CD14-positive monocyte (primary cell): ENCODE data around the gene PRMT2. TPM values are rescaled to one million over a fixed set of nuclear protein-coding genes. Genes with fewer than 3 reads are reported as not detected.

Experiments used
- DNase-seq, 3 donors: peaks; one replicate each; pipeline ENCODE4 v3.0.0-alpha.2; 2011 to 2022
- H2AFZ ChIP-seq: 2 replicates; pipeline ENCODE4 v1.6.0; 2012; ENCODE audit warnings: mild to moderate bottlenecking, low read depth, low read length, inconsistent platforms; ENCODE audit not compliant: insufficient read depth, poor library complexity, severe bottlenecking
- H3K27ac ChIP-seq, 2 donors: 1 replicate in 1 of 2; 2 replicates in 1 of 2; pipeline ENCODE4 v1.5.1; 2012 to 2013; ENCODE audit warnings: low read length in 2 of 2, control low read depth in 1 of 2, inconsistent platforms in 1 of 2, low read depth in 1 of 2, mild to moderate bottlenecking in 1 of 2
- H3K27me3 ChIP-seq, 2 donors: one replicate each; pipeline versions ENCODE4 v1.6.0 to v1.6.1; 2011 to 2013; ENCODE audit warnings: low read length in 2 of 2; ENCODE audit not compliant: control insufficient read depth in 2 of 2, insufficient read depth in 2 of 2
- H3K36me3 ChIP-seq, 2 donors: replicated peaks in 1 of 2; 1 replicate in 1 of 2; 2 replicates in 1 of 2; pipeline versions ENCODE4 v1.5.1 to v1.6.1; 2012 to 2013; ENCODE audit warnings: low read length in 2 of 2, control low read depth in 1 of 2, inconsistent platforms in 1 of 2, mild to moderate bottlenecking in 1 of 2; ENCODE audit not compliant: insufficient read depth in 2 of 2, control insufficient read depth in 1 of 2
- H3K4me1 ChIP-seq, 2 donors: 1 replicate in 1 of 2; 2 replicates in 1 of 2; pipeline versions ENCODE4 v1.5.1 to v1.6.1; 2012 to 2013; ENCODE audit warnings: low read length in 2 of 2, control low read depth in 1 of 2, inconsistent platforms in 1 of 2, mild to moderate bottlenecking in 1 of 2, moderate library complexity in 1 of 2; ENCODE audit not compliant: insufficient read depth in 2 of 2, control insufficient read depth in 1 of 2
- H3K4me2 ChIP-seq: replicated peaks from 2 replicates; pipeline ENCODE3; 2012; ENCODE audit warnings: low read length, moderate library complexity, mild to moderate bottlenecking; ENCODE audit not compliant: poor library complexity, severe bottlenecking; ENCODE audit errors: extremely low read depth
- H3K4me3 ChIP-seq, 3 experiments: fragments of 200-600 bp in 1 of 3; sonication (generic) in 1 of 3; replicated peaks in 1 of 3; 1 replicate in 2 of 3; 2 replicates in 1 of 3; pipeline ENCODE4 v1.5.1; 2011 to 2013; ENCODE audit warnings: low read length in 3 of 3, mild to moderate bottlenecking in 3 of 3, control low read depth in 2 of 3, low read depth in 2 of 3, inconsistent platforms in 1 of 3, moderate library complexity in 1 of 3
- H3K79me2 ChIP-seq: 2 replicates; pipeline ENCODE4 v1.6.0; 2012; ENCODE audit warnings: mild to moderate bottlenecking, control low read depth, inconsistent platforms, low read length, moderate library complexity; ENCODE audit not compliant: insufficient read depth
- H3K9ac ChIP-seq: 2 replicates; pipeline ENCODE4 v1.6.0; 2017; ENCODE audit warnings: low read length, mild to moderate bottlenecking; ENCODE audit not compliant: insufficient read depth, poor library complexity, severe bottlenecking
- H3K9me3 ChIP-seq, 2 donors: replicated peaks in 1 of 2; 1 replicate in 1 of 2; 2 replicates in 1 of 2; pipeline versions ENCODE4 v1.5.1 to v1.6.1; 2012 to 2013; ENCODE audit warnings: low read length in 2 of 2, control low read depth in 1 of 2; ENCODE audit not compliant: control insufficient read depth in 1 of 2, insufficient read depth in 1 of 2
- H4K20me1 ChIP-seq: 2 replicates; pipeline ENCODE4 v1.6.0; 2012; ENCODE audit warnings: mild to moderate bottlenecking, low read length, control low read depth, moderate library complexity; ENCODE audit not compliant: insufficient read depth
- H3K27ac Mint-ChIP-seq, 7 donors: one replicate each; pipeline ENCODE4 v1.8.0; 2020; ENCODE audit warnings: mild to moderate bottlenecking in 7 of 7, mixed read lengths in 7 of 7, moderate library complexity in 6 of 7, inconsistent platforms in 2 of 7
- H3K27me3 Mint-ChIP-seq, 3 donors: one replicate each; pipeline ENCODE4 v1.8.0; 2021 to 2022; ENCODE audit warnings: low read depth in 3 of 3, mild to moderate bottlenecking in 3 of 3, mixed read lengths in 3 of 3, moderate library complexity in 3 of 3, inconsistent platforms in 1 of 3
- H3K36me3 Mint-ChIP-seq, 2 donors: one replicate each; pipeline ENCODE4 v1.8.0; 2020; ENCODE audit warnings: mixed read lengths in 2 of 2, inconsistent platforms in 1 of 2, mild to moderate bottlenecking in 1 of 2
- H3K4me1 Mint-ChIP-seq: one replicate; pipeline ENCODE4 v1.8.0; 2020; ENCODE audit warnings: mild to moderate bottlenecking, mixed read lengths
- H3K4me3 Mint-ChIP-seq, 2 donors: one replicate each; pipeline ENCODE4 v1.8.0; 2020; ENCODE audit warnings: mild to moderate bottlenecking in 2 of 2, mixed read lengths in 2 of 2, moderate library complexity in 1 of 2
- H3K9me3 Mint-ChIP-seq, 7 donors: one replicate each; pipeline ENCODE4 v1.8.0; 2020 to 2022; ENCODE audit warnings: mixed read lengths in 7 of 7, mild to moderate bottlenecking in 6 of 7, moderate library complexity in 6 of 7, inconsistent platforms in 2 of 7
- CTCF ChIP-seq: fragments of 200-600 bp; IDR thresholded peaks from one replicate; pipeline ENCODE4 v1.8.0; 2022; ENCODE audit warnings: antibody characterized with exemption, mild to moderate bottlenecking
- WGBS: methylation state at CpG from one replicate; pipeline ENCODE4 v1.1.5; 2013; ENCODE audit warnings: missing lambda C conversion rate; ENCODE audit not compliant: insufficient coverage; 5-methylcytosine and 5-hydroxymethylcytosine counted together
- intact Hi-C, 2 donors: fragments of 100-400 bp; cut with micrococcal nuclease; formaldehyde crosslinking; loops; one replicate each; pipeline versions ENCODE4 v1.15.0 to v1.15.1; 2023
- polyA plus RNA-seq, 3 donors: library from polyadenylated mRNA; depleted of rRNA in 1 of 3; unstranded in 2 of 3; stranded (reverse) in 1 of 3; fragments of 300-500 nt in 2 of 3; fragments of >200 nt in 1 of 3; fragmentation: Illumina TruSeq in 2 of 3; gene quantifications; 1 replicate in 2 of 3; 2 replicates in 1 of 3; pipeline ENCODE4 v1.2.3, GENCODE V29; 2012 to 2021

PRMT2 gene
- polyA plus RNA-seq, 3 donors, result 71.5 to 106 (median 77.2) TPM

GRCh38 chr21:46620846-46621245 is 14.6 kb upstream of the PRMT2 start:
- WGBS, result 93% methylated on average over 5 of the region's 7 CpGs
- H3K4me1 Mint-ChIP-seq, result peaks cover 46% of the 10 kb centered on the region
- H3K9me3 Mint-ChIP-seq, result peaks cover 11 to 19% (median 14%) of the 10 kb centered on the region in 7 donors
- H3K4me3 Mint-ChIP-seq, result no peak overlapping the region
- no peak for TF ChIP-seq CTCF
- Histone ChIP-seq H4K20me1 (no peaks in the 10 kb centered on the region), H3K4me2 (no peak overlapping the region), H3K27me3 (no peaks in the 10 kb centered on the region), H3K4me1 (peaks cover 32 to 50% of the 10 kb centered on the region in 2 donors), H3K9ac (no peak overlapping the region), H3K36me3 (no peaks in the 10 kb centered on the region), H3K9me3 (peaks cover 6 to 7% of the 10 kb centered on the region in 2 donors), H3K79me2 (no peaks in the 10 kb centered on the region), H3K27ac (peak overlapping the region; percentile 77 to 84), H3K4me3 (no peak overlapping the region), H2AFZ (peak overlapping the region; percentile 55)
- H3K36me3 Mint-ChIP-seq, result peaks cover 4 to 8% of the 10 kb centered on the region in 2 donors
- H3K27ac Mint-ChIP-seq, result peak overlapping the region in 4 of 7 donors; percentile 81 to 97 (median 92)
- H3K27me3 Mint-ChIP-seq, result no peaks in the 10 kb centered on the region
- no peak for DNase-seq
- intact Hi-C loops, result no loop called here

GRCh38 chr21:46621457-46622182 is 13.9 kb upstream of the PRMT2 start:
- peaks cover 36 to 54% of the 10 kb centered on the region in 2 donors for H3K4me1 ChIP-seq
- peak overlapping the region; percentile 89 to 97 (median 96) for H3K27ac Mint-ChIP-seq
- H3K36me3 ChIP-seq, result no peaks in the 10 kb centered on the region
- peaks cover 14 to 25% (median 21%) of the 10 kb centered on the region in 7 donors for H3K9me3 Mint-ChIP-seq
- intact Hi-C loops, result no loop called here
- H3K9me3 ChIP-seq, result peaks cover 9 to 13% of the 10 kb centered on the region in 2 donors
- H3K9ac ChIP-seq, result no peak overlapping the region
- peak overlapping the region in 1 of 3 experiments; percentile 23 for H3K4me3 ChIP-seq
- H3K4me2 ChIP-seq, result peak overlapping the region; percentile 50
- peaks cover 49% of the 10 kb centered on the region for H3K4me1 Mint-ChIP-seq
- no peaks in the 10 kb centered on the region for H3K79me2 ChIP-seq
- H3K27me3 Mint-ChIP-seq, result peaks cover 0 to under 1% (median 0%) of the 10 kb centered on the region in 3 donors
- peaks cover 4 to 11% of the 10 kb centered on the region in 2 donors for H3K36me3 Mint-ChIP-seq
- H3K27ac ChIP-seq, result peak overlapping the region; percentile 77 to 84
- no peaks in the 10 kb centered on the region for H3K27me3 ChIP-seq
- no peak for DNase-seq
- no peaks in the 10 kb centered on the region for H4K20me1 ChIP-seq
- H2AFZ ChIP-seq, result peak overlapping the region; percentile 55
- 80% methylated on average over 2 of the region's 9 CpGs for WGBS
- H3K4me3 Mint-ChIP-seq, result no peak overlapping the region
- TF ChIP-seq CTCF, result no peak
